NCI-H345 treated with DMSO at 0.1 percent for 48 hours (cell line): ENCODE results near the gene GGT7.
A peak's percentile ranks its signal among the peaks of the same experiment; 100 is the strongest.
"Not testable (repeated sequence)": the region's sequence is repeated elsewhere in the genome, so short reads cannot be mapped to it uniquely, and the experiment has no call there.

Source experiments
- DNase-seq: peaks from one replicate; lab custom pipeline; 2025; ENCODE audit not compliant: unreplicated experiment; lab: John Stamatoyannopoulos, UW

The GGT7 gene, protein sequence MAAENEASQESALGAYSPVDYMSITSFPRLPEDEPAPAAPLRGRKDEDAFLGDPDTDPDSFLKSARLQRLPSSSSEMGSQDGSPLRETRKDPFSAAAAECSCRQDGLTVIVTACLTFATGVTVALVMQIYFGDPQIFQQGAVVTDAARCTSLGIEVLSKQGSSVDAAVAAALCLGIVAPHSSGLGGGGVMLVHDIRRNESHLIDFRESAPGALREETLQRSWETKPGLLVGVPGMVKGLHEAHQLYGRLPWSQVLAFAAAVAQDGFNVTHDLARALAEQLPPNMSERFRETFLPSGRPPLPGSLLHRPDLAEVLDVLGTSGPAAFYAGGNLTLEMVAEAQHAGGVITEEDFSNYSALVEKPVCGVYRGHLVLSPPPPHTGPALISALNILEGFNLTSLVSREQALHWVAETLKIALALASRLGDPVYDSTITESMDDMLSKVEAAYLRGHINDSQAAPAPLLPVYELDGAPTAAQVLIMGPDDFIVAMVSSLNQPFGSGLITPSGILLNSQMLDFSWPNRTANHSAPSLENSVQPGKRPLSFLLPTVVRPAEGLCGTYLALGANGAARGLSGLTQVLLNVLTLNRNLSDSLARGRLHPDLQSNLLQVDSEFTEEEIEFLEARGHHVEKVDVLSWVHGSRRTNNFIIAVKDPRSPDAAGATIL

DNA sequence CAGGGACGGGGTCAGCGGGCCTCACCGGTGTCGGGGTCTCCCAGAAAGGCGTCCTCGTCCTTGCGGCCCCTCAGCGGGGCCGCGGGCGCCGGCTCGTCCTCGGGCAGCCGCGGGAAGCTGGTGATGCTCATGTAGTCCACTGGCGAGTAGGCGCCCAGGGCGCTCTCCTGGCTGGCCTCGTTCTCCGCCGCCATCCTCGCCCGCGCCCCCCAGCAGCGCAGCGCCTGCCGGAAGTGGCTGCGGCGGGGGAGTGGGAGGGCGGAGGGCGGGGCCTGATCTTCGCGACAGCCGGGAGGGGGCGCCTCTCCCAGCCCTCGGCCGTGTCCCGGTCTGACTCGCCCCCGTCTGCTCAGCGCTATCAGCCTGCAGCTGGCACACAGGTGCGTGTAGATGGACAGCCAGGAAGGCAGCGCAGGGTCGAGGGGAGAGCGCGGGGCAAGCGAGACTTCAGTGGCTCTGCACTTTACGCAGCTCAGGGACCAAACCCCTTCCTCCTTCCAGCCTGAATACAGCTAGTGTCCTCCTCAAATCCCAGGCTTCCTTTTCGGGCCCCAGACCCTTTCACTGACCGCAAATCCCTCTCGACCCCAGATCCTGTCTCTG, at the start of gene GGT7:
Gene GGT7 (minus strand): TSS at position 235 of the 603 bp plus-strand sequence. CDS start 41 bp downstream, at position 194.
- peak; percentile 87 for DNase-seq

DNA sequence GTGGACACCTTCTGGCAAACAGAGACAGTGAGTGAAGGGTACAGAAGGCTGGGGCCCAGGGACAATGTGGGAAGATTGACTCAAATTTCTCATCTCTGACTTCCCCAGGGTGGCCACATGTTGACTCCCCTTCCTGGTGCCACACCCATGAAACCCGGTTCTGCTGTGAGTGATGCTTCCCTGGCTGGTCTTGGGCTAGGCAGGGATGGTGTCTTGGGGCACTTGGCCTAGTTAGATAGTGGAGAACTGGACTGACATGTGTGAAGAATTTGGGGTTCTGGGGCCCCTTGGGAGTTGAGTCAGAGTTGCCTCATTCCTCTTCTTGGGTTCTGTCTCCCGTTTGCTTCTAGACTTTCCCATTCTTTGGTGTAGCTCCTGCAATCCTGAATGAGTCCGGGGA, 48.8 kb upstream of the GGT7 start:
- DNase-seq, result no peak

DNA sequence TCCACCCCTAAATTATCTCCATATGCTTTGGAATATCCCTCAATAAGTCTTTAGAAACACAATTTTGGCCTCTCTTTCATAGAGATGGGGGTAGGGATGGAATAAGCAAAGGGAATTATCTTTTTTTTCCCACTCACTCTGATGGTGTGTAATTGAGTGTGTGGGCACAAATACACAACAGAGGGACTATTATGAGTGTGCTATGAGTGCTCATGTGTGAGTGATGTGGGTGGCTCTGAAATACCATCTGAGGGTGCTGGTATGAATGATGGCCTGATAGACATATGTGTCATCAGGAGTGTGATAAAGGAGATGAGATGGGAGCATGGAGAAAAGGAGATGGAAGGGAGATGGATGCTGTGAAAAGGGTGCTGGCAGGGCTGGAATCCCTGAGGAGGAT, 47.4 kb upstream of the GGT7 start:
- DNase-seq, result no peak

DNA sequence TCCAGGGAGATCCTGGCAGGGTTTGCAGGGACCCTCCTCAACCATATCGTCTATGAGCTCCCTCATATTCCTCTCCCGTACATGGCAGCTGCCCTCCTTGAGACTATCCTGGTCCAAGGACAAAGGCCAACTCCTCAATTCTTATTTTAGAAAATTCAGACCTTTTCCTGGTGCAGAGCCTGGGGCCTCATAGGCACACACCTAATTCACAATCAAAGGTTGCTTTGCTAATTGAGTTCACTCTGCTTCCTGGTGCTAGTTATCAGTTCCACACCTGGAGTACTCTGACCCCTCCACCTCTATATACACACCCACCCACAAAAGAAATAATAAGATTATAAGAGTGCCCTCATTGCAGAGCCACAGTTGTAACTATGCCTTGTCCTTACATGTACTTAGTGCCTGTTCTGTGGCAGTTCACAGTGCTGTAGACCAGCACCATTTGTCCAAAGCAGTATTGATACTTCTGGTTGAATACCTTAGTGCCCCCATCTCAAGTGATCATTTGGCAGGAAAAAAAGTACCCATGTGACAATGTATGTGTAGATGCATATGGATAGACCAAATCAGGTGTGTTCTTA, 44.2 kb upstream of the GGT7 start:
- DNase-seq, result no peak

DNA sequence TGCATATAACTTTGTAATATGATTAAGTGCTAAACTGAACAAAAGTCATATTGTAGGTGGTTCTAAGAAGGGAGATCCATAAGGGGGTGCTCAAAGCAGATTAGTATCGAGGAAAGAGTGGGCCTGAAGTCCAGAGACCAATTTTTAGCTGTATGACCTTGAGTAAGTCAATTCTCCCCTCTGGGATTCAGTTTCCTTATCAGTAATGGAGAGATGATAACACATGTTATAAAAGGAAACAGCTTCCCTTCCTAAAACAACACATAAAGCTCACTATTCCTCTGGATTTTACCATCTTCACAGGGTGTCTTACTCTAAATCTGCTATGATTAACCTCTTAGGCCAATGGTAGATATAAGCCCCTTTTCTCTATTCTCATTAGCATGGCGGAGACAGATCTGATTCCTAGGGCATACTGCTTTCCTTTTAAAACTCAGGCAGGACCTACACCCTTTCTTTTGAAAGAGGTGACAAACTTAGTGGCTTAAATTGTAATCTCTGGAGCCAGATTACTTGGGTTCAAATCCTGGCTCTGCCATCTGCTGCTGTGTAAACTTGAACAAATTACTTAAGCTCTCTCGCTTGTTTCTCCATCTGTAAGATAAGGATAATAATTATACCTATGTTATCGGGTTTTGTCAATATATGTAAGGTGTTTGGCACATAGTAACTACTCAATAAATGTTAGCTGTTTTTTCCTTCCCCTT, 43.2 kb upstream of the GGT7 start:
- no peak for DNase-seq

DNA sequence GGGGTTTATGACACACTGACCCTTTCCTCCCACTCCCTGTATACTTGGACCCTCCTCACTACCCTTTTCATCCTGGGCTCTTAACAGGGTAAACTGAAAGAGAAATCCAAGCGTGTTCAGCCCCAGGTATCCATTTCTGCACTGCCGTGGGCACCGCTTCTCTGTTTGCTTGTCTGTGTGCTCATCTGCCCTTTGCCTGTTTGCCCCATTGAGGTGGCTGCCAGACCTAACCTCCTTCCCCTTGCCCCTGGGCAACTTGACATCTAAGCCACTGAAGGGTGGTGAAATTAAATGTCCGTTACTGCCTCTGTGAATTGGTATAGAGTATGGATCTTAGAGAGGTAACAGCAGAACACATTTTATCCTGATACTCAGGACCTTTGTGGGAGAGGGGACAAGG, 42.5 kb upstream of the GGT7 start:
- no peak for DNase-seq

DNA sequence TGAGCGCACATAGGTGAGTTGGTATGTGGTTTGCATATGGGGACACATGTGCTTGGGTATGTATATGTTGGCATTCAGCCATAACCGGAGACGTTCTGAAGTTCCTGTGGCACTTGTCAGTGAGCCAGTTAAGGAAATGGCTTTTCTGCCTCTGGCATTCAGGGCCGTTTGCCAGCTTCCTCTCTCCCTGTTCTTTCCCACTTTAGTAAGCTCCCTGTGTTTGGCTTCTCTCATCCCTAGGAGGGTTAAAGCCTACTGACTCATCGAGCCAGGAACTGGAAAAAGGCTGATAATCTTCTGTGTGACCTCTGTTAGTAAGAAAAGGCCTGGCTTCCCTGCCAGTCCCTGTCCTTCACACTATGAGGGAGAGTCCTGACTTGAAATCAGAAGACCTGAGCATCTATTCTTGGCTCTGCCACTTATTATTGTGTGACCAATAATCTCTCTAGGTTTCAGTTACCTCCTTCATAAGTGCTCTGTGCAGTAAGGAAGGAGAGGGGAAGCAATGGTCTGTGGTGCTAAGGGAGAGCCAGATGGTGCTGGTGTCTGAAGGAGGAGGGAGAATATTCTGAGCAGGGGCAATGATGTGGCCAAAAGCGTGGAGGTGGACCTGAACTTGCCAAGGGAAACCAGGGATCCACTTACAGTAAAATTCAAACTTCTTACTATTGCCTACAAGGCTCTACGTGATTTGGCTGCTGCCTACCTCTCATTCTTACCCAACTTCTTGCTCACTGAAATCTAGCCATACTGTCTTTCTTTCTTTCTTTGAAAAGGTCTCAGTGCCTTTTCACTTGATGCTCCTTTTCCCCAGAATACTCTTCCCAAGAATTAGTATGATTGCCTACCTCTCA, 35.2 kb upstream of the GGT7 start:
- peak; percentile 72 for DNase-seq

DNA sequence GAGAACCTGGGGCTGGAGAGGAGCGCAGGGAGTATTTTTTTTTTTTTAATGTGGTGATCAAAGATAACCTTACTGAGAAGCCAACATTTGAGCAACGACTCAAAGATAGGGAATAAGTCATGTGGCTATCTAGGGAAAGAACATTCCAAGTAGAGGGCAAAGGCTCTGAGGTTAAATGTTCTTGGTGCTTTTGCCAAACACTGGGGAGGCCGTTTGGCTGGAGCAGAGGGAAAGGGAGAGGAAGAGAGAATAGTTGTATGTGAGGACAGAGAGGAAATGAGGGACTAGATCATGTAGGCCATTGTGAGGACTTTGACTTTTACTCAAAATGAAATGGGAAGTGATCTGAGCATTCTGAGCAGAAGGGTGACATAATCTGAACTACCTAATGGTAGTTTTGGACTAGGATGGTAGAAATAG, 31.6 kb upstream of the GGT7 start:
- no peak for DNase-seq

DNA sequence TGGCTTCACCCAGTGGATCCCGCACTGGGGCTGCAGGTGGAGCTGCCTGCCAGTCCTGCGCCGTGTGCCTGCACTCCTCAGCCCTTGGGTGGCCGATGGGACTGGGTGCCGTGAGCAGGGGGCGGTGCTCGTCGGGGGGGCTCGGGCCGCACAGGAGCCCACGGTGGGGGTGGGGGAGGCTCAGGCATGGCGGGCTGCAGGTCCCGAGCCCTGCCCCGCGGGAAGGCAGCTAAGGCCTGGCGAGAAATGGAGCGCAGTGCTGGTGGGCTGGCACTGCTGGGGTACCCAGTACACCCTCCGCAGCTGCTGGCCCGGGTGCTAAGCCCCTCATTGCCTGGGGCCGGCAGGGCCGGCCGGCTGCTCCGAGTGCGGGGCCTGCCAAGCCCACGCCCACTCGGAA, 26.1 kb upstream of the GGT7 start:
- not testable (repeated sequence) for DNase-seq

DNA sequence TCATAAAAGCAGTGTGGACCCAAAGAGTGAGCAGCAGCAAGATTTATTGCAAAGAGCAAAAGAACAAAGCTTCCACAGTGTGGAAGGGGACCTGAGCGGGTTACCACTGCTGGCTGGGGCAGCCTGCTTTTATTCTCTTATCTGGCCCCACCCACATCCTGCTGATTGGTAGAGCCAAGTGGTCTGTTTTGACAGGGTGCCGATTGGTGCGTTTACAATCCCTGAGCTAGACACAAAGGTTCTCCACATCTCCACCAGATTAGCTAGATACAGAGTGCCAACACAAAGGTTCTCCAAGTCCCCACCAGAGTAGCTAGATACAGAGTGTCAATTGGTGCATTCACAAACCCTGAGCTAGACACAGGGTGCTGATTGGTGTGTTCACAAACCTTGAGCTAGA, 25.5 kb upstream of the GGT7 start:
- DNase-seq, result not testable (repeated sequence)

DNA sequence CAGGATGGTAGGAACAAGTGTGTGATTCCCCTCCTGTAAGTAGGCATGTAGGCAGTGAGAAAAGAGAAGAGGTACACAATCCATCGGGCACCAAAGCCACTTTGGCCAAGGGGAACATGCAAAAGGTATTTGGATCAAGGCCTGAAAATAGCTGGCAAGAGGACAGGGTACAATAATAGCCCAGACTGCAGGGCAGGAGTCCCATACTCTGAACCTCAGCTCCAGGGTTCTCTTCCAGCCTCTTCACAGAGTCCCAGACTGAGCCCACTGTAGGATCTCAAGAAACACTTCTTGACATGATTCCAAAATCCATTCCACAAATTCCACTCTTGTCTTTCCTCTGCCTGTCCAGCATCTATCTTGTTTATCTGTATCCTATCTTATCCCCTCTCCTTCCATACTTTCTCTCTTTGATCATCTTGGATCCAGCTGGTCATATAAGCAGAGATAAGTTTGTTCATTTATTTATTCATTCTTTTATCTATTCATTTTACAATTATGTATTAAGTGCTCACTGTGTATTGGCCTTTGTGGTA, 23.5 kb upstream of the GGT7 start:
- DNase-seq, result no peak

DNA sequence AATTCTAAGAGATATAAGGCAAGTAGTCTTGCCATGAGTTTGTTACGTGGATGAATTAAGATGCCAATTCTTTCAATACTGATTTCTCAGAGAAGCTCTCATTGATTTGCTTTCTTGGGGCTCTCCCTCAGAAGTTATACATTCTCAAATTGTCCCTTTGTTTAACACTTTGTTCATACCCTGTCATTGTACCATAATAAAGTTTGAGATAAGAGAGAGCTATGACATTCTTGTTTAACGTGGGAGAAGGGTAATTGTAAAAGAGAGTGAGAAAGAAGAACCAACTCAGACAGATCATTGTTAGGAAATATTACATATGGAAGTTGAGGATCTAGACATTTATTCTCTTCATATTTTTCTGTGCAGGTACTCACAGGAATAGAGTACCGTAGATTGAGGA, 22.8 kb upstream of the GGT7 start:
- no peak for DNase-seq

DNA sequence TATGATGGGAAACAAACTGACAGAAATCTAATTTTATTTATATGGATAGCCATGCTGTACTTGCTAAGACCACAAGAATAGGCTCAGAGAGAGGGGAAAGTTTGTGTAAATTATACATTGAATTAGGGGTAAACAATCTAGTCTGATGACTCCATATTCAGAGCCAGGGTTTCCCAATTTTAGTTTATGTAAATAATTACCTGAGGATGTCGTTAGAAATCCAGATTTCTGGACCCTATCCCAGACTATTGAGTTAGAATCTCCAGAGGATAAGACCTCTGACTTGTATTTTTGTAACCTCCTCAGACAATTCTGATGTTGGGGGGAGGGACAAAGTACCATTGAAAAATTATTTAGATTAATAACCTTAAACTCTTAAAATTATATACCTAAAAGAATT, 22.1 kb upstream of the GGT7 start:
- DNase-seq, result no peak

DNA sequence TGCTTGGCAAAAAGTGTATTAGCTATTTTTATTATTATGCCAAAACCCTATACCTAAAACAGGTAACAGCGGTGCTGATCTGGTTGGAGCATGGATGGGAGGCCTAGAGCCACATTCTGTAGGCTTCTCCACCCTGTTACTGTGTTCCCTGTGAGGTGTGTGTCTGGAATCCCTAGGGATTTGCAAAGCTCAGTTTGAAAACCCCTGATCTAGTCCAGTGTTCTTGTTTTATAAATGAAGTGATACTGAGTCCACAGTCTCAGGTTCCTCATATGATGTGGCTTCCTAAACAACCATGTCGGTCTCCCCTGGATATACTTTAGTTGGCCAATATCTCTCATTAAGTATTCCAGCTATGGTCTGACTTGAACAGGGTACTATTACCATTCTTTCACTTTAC, 20.0 kb upstream of the GGT7 start:
- no peak for DNase-seq

DNA sequence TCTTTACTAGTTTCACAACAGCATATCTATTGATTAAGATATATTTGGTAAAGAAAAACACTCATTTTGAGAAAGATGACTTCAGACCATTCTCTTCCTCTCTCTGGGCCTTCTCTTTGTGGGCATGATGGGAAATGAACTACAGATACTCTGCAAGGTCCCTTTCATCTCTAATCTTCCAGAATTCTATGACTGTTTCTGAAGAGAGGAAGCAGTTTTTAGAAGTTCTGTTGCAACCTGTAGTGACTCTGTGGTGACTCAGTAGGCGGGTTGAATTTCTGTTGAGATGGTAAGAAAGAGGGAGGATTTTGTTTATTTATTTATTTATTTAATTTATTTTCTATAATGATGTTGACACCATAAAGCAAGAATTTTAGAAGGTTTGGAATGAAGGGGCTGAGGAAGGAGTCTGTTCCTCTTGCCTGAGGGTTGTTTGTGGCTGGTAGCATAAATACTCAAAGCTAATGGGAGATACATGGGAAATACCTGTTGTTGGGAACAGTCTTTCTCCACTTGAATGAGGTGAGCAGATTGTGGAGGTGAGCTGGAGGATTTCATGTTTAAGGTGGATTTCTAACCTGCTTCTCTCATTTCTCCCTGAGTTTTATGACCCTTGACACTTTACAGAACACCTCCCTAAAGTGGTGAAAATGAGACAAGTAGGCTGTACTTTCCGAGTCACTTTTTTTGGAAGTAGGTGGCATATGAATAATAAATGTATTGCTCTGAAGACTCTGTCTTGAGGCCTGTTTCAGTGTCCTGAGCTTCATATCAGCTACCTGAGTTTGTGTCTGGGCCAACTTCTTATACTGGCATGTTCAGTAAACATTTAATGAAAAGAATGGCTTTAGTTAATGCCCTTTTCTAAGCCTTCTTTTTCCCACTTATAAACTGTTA, 18.8 kb upstream of the GGT7 start:
- no peak for DNase-seq

DNA sequence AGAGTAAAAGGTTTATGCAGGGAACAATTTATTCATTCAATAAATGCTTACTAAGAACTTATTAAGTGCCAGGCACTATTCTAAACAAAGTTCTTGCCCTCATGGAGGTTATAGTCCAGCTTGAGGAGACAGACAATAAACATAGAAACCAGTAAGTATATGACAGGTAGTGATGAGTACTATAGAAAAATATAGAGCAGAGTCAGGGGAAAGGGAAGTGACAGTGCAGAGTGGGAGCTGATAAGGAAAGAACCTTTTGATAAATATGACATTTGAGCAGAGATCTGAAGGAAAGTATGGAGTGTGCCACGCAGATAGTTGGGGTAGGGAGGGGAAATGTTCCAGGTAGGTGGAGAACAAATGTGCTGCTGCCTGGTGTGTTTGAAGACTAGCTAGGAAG, 15.8 kb upstream of the GGT7 start:
- no peak for DNase-seq

DNA sequence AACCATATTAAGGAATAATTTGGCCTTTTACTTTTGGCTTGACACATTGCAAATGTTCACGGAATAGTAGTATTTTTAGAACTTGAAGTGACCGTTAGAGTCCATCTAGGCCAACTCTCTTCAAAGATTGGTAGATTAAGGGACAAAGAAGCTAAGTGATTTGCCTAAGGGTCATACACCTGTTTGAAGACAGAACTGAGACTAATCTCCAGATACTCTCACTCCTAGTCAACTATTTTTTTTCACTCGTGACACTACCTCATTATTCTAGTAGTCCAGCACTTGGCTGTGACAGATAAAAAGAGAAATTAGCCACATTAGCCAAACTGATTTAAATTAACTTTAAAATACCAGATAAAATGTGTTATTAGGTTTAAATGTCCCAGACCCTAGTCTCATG, 14.4 kb upstream of the GGT7 start:
- no peak for DNase-seq

DNA sequence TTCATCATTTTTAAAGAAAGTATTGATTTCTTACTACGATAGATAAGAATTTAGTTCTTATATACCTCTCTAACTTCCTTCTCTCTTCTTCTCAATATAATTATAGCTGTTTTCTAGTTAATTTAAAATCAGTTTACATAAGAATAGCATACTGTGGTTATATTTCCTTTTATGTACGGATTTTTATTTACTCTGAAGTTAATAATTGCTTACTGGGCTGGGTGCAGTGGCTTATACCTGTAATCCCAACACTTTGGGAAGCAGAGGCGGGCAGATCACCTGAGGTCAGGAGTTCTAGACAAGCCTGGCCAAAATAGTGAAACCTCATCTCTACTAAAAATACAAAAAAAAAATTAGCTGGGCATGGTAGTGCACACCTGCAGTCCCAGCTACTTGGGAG, 13.5 kb upstream of the GGT7 start:
- DNase-seq, result no peak

DNA sequence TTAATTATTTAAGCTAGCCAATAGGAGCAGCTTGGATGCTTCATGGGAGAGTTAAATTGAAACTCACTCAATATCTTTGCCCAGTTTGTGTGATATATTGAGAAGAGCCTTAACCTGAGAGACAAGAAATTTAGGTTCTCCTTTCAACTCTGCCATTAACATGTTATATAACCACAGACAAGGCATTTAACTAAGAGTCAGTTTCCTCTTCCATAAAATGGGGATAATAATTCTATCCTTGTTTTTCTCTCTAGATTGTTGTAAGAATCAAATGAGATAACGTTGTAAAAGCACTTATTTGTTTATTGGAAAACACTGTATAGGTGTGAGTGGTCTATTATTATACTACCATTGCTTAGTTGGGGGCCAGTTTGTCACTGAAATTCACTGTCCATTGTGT, 11.6 kb upstream of the GGT7 start:
- no peak for DNase-seq
